HuH-7.5 (cell line): ENCODE data around the gene ARPC5L.
"Not testable (repeated sequence)": the region's sequence is repeated elsewhere in the genome, so short reads cannot be mapped to it uniquely, and the experiment has no call there.

Experiments
- DNase-seq: peaks from one replicate; pipeline ENCODE4 v3.0.0; 2011; ENCODE audit warnings: low spot score

ARPC5L gene

DNA sequence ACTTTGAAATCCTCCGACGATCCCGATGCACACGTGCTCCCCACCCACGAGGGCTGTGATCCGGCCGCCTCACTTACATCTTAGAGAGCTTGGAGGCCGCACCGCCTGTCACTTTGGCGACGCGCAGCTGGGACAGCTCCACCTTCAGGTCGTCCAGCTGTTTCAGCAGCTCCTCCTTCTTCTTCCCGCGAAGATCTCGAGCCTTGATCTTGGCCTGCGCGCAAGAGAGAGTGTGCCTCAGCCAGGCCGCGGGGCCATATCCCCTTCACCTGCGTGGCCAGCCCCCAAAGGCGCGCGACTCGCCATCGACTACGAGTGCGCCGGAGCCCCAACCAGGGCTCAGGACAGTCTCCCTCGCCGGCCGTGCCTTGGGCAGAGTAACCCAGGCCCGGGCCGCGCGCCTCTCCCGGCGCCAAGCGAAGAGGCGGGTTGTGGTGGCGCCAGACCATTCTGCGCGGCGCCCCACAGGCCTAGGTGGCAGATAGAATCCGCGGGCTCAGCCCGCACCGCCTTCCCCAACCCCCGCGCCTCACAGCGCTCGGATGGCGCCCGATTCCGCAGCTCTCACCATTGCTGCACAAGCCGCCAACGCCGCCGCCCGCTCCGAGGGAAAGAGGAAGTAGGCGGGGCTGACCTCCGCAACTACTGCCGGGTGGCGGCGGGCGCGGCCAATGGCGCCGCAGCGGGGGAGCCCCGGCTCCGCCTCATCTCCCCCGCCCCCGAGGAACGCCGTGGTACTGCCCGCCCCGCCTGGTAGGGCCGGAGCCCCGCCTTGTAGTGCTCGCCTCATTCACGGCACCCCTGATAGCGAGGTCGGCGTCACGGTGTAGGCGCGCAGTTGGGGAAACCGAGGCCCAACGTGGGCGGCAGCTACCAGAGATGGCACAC, at the start of gene ARPC5L, which contains the start of gene RPL35:
ARPC5L (plus strand) TSS at position 789 of the 888 bp plus-strand sequence. CDS start 7,161 bp downstream, outside the sequence.
RPL35 (minus strand) TSS at position 616 of the 888 bp plus-strand sequence; CDS start at position 571, 45 bp downstream.
- peak; percentile 97 for DNase-seq

DNA sequence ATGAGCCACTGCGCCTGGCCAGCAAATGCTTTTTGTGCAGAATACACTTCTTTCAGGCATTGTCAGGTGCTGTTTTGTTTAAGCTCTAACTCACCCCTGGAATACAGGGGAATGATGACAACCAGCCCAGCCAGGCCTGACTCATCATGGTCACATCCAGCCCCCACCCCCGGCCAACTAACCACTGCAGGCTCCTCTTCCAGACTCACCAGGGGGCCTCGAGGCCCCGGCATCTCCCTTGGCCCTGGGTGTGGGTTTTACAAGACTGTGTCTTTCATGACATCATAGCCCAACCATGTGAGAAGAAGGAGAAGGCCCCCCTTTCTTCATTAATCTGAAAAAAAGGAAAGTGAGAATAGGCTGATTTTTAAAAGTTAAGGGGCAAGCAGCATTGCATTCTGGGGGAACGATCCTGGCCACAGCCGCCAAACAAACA, 49.5 kb upstream of the ARPC5L start:
- DNase-seq = no peak

DNA sequence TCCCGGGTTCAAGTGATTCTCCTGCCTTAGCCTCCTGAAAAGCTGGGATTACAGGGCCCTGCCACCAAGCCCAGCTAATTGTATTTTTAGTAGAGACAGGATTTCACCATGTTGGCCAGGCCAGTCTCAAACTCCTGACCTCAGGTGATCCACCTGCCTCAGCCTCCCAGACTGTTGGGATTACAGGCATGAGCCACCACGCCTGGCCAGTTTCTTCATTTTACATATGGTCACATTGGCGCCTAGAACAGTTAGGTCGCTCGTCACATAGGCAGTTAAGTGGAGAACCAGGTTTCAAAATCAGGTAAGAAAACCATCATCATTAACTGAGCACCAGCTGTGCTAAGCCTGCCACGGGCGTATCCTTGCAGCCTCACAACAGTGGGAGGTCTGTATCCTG, 48.9 kb upstream of the ARPC5L start:
- DNase-seq = no peak

DNA sequence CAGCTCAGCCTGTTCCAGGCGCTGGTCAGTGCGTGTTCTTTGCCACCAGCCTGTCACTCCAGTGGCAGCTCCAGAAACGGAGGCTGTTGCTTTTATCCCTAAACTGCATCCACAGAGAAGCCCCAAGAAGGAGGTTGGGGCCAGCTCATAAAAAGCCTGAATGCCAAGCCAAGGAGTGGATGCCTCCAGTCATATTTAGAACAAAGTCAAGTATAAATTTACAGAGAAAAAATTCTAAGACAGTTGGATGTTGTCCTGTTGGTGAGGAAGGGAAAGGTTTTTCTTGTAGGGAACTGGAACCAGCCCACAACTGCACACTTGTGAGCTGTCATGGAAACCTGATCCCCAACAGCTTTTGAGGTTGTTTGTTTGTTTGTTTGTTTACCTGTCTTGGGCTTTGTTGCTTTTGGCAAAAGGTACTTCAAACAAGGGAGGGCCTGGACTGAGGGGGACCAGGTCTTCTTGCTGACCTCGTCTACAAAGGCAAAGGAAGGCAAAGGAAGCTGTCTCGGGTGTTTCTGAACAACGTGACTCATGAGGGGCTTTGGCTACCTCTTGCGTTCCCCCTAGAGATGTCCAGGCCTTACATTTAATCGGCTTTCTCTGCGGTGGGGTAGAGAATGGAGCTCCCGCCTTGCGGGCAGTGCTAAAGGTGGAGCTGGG, 48.3 kb upstream of the ARPC5L start:
- no peak for DNase-seq

DNA sequence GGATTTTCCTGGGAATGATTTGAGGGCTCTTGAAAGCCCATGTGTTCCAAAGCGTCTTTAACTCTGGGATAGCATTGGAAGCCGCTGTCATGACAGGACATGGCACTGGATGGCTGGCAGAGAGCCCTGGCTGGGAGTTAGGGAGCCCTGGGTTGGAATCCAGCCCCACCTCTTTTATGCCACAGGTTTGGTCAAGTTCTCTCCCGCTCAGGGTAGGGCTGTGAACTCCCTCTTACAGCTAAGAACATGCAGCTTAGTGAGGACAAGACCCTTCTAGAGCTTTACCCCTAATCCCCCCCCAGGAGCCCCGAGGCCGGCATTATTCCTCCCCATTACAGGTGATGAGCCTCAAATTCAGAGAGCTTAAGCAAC, 47.8 kb upstream of the ARPC5L start:
- no peak for DNase-seq

DNA sequence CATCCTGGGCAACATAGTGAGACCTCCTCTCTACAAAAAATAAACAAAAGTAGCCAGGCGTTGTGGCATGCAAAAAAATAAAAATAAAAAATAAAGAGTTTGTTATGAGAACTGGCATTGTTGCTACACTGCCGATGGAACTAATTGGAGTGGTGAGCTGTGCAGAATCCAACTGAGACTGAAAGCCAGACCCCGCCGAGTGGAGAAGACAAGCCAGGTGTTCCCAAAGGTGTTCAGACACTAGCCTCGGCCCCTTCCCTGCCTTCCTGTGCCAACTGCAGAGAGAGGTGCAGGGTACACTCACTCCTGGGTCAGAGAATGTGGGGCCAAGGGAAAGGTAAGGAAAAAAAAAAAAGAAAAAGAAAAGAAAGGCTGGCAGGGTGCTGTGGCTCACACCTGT, 46.3 kb upstream of the ARPC5L start:
- no peak for DNase-seq

DNA sequence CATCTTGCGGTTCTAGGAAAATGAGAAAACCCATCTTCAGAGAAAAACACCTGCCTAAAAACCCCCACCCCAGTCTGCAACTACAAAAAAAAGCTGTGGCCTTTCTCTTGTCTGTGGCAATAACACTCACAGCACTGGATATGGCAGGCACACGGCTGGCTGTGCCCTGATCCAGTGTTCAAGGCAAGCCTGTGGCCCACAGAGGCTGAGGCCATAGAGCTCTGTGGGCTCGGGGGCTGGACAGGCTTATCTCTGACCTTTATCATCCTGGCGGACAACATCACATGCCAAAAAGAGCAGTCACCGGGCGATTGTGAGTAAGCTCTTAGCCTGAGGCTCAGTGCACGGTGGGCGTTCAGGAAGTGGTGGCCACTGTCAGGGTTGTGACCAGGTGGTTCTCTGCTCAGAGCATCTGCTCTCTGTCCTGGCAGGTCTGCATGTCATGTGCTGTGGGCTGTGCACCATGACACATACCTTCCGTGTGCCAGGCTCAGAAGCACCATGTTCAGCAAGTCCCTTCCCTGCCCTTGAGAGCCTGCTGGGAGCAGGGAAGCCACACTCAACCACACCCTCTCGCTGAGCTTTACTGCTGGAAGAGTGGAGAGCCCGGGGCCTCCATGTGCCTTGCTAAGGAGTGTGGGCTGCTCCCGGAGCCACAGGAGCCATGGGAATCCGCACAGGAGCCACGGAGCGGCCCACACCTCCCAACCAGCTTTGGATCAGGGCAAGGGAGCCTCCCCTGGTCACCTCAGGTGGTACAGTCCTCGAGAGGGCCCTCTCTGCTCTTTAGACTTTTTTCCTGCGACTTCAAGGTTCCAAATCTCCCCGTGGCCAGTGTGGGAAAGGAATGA, 43.3 kb upstream of the ARPC5L start:
- DNase-seq = no peak

DNA sequence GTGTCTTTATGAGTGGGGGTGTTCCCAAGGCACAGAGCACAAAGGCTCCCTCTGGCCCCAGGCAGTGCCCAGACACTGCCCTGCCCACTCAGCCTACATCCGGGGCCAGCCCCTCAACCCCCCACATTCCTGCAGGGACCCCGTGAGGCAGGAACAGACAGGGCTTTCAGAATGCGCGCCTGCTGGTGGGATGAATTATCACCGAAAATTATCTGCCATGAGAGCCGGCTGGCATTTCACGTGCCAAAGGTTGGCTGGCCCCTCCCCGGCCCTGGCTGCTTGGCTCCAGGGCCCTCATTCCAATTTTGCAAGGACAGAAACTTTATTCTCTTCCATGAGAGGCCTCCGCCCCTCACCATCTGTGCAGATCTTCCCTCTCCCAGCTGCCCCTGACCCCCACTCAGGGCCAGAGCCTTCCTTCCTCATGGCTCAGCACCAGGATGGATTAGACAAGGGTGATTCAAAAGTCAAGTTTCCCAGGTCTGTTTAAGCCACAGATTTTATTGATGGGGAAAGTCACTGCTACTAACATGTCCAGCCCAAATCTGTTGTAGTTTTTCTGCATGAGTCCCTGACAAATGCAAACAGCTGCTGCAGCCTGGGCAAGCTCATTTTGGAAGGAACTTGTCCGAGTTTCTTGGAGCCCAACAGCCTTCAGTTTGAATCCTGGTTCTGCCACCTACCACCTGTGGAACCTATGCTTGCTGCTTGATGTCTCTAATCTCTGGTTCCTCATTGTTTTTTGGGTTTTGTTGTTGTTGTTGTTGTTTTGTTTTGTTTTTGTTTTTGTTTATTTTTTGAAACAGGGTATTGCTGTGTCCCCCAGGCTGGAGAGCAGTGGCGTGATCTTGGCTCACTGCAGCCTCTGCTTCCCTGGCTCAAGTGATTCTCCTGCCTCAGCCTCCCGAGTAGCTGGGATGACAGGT, 41.0 kb upstream of the ARPC5L start:
- DNase-seq = no peak

DNA sequence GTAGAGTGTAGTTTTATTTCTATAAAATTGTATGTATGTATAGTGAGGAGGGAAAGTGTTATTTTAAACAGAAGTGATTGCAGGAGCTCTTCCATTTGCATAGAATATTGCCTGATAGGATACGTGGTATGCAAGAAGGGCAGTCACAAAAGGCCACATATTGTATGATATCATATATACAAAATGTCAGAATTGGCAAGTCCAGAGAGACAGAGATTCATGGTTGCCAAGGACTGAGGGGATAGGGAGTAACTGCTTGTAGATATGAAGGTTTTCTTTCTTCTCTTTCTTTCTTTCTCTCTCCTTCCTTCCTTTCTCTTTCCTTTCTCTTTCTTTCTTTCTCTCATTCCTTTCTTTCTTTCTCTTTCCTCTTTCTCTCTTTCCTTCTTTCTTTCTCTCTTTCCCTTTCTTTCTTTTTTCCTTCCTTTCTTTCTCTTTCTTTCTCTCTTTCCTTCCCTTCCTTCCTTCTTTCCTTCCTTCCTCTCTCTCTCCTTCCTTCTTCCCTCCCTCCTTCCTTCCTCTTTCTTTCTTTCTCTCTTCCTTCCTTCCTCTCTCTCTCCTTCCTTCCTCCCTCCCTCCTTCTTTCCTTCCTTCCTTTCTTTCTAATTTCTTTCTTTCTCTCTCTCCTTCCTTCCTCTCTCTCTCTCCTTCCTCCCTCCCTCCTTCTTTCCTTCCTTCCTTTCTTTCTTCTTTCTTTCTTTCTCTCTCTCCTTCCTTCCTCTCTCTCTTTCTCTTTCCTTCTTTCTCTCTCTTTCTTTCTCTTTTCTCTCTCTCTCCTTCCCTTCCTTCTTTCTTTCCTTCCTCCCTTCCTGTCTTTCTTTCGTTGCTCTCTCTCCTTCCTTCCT, 33.2 kb upstream of the ARPC5L start:
- DNase-seq = no peak

DNA sequence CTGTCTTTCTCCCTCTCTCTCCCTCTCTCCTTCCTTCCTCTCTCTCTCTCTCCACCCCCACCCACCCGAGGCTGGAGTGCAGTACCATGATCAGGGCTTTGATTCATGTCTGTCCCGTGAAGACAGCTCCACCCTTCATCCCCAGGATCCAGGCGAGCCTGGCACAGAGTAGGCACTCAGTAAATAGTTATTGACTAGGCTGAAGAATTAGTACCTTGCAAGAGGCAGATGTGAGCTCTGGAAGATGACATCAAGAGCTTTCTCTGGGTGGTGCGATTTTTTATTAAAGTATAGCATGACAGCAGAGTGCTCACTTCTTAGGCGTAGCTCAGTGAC, 32.6 kb upstream of the ARPC5L start:
- no peak for DNase-seq

DNA sequence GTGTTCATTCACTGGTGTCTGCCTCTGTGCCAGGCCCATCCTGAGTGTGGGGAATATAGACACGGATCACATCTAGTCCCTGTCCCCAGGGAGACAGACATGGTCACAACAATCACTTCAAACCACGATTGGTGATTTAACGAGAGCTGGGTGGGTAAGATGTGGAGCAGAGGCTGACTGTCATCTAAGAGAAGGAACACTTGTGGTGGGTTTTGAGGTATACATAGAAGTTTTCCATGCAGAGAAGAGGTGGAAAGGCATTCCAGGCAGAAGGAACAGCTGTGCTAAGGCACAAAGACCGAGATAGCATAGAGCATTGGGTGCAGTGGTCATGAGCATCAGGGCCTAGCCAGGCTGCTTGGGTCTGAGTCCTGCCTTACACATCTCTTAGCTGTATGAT, 31.3 kb upstream of the ARPC5L start:
- DNase-seq = no peak

DNA sequence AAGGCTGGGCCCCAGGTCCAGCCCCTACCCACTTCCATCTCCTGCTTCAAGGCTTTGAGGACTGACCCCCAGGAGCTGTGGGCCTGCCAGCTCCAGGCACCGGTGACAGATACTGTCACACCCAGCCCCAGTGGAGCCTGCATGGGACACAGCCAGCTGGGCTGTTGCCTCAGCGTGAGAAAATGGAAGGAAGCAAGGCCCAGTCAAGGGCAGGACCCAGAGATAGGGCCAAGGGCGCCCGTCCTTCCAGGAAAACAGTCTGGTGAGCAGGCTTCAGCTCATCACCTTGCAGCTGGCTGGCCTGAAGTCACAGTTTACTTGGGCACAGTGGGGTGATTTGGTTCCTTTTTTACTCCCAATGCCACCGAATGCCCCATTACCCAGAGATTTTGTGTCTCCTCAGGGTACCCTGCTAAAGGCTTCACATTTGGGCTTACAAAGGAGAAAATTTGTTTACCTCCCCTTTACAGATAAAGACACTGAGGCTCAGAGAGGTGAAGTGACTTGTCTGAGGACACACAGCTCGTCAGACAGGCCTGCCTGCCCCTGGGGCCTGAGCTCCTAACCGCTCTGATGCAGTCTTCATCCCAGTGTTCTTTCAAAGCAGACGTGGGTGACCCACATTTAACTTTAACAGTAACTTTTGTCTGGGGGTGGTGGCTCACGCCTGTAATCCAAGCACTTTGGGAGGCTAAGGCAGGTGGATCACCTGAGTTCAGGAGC, 30.1 kb upstream of the ARPC5L start:
- DNase-seq = no peak

DNA sequence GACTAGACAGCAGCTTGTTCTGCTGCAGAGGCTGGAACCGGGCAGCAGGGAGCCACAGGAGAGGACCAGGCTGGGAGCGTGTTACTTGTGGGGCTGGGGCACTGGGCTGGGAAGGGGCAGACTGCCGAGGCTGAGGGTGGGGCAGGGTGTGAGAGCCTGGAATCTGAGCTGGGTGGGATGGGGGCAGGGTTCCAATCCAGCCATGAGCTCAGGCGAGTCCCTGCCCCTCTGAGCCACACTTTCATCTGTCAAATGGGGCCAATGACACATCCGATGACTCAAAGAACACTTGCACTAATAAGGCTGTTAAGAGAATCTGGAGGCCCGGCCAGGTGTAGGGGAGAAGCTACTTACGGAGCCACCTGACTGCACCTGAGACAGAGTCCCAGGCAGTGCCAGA, 27.3 kb upstream of the ARPC5L start:
- DNase-seq = no peak

DNA sequence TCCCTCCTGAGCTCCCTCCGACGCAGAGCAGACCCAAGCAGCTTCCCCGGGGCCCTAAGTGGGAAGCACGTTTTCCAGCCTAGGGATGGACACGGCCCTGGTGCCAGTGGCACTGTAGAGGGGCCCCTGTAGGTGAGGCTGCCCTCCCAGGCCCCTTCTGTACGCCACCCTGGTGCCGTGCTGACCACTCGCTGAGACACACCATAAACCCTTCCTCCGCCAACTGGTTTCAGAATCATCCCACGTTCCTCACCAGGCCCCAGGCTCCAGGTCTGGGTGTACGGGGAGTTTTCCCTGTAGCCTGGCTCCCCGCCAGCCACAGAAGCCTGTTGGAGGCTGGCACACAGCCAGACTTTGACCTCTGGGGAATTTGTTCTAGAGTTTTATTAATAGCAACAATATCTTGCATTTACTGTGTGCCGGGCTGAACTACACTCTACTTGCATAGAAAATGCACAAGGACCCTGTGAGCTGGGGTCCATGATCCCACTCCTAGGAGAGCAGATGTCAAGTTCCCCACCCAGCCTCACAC, 26.8 kb upstream of the ARPC5L start:
- peak; percentile 71 for DNase-seq

DNA sequence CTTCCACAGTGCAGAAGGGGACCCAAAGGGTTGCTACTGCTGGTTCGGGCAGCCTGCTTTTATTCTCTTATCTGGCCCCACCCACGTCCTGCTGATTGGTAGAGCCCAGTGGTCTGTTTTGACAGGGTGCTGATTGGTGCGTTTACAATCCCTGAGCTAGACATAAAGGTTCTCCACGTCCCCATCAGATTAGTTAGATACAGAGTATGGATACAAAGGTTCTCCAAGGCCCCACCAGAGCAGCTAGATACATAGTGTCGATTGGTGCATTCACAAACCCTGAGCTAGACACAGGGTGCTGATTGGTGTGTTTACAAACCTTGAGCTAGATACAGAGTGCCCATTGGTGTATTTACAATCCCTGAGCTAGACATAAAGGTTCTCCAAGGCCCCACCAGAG, 23.8 kb upstream of the ARPC5L start:
- DNase-seq = not testable (repeated sequence)

DNA sequence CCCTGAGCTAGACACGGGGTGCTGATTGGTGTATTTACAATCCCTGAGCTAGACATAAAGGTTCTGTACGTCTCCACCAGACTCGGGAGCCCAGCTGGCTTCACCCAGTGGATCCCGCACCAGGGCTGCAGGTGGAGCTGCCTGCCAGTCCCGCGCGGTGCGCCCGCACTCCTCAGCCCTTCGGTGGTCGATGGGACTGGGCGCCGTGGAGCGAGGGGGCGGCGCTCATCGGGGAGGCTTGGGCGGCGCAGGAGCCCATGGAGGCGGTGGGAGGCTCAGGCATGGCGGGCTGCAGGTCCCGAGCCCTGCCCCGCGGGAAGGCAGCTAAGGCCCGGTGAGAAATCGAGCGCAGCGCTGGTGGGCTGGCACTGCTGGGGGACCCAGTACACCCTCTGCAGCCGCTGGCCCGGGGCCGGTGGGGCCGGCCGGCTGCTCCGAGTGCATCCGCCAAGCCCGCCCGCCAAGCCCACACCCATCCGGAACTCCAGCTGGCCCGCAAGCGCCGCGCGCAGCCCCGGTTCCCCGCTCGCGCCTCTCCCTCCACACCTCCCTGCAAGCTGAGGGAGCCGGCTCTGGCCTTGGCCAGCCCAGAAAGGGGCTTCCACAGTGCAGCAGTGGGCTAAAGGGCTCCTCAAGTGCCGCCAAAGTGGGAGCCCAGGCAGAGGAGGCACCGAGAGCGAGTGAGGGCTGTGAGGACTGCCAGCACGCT, 23.2 kb upstream of the ARPC5L start:
- not testable (repeated sequence) for DNase-seq

DNA sequence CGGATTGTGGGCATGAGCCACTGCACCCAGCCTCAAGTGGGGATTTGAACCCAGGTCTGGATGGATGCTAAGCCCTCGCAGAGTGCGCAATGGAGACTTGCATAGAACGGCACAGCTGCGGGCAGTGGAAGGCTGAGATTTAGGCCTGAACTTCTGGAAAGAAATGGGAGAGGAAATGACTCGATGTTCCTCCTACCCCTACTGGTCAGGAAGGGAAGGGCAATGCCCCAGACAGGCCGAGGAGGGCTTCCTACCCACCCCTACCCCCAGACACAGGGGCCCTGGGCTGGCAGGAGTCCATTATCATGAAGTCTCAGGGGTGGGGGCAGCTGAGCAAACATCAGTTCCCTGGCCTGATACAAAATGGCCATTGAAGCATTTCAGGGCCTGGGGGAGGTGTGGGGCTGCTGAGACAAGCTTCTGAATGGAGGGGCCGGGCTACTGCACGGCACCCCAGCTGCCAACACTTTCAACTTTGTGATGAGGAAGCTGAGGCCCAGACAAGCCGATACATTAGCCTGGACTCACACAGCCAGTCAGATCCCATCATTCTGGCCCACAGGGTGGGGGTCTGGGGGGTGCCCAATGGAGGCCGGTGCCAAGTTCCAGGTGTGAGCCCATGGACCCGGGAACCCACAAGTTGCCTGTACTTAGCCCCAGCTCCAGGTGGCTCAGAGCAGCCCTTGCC, 22.2 kb upstream of the ARPC5L start:
- peak; percentile 66 for DNase-seq

DNA sequence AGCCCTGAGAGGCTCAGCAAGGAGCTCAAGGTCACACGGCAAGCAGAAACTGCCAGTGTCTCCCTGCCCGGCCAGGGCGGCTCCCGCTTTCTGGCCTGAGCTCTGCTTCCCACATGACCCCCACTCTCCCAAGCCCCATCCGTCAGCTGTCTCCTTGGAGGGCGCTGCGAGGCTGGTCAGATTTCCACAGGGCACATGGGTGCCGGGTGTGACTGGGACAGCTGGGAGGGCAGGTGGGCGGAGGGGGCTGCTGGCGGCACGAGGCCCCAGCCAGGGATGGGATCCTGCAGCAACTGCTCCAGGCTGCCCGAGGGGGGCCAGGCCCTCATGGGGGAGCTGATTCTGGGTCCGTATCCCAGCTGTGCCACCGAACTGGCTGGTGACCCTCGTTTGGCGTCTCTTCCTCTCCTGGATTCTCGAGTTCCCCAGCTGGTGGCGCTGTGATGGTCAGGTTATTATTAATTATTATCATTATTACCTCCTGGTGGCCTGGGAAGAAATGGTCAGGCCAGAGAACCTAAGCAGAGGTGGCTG, 21.6 kb upstream of the ARPC5L start:
- no peak for DNase-seq
